ENCODE data around the gene UHRF1.

Gene UHRF1

DNA sequence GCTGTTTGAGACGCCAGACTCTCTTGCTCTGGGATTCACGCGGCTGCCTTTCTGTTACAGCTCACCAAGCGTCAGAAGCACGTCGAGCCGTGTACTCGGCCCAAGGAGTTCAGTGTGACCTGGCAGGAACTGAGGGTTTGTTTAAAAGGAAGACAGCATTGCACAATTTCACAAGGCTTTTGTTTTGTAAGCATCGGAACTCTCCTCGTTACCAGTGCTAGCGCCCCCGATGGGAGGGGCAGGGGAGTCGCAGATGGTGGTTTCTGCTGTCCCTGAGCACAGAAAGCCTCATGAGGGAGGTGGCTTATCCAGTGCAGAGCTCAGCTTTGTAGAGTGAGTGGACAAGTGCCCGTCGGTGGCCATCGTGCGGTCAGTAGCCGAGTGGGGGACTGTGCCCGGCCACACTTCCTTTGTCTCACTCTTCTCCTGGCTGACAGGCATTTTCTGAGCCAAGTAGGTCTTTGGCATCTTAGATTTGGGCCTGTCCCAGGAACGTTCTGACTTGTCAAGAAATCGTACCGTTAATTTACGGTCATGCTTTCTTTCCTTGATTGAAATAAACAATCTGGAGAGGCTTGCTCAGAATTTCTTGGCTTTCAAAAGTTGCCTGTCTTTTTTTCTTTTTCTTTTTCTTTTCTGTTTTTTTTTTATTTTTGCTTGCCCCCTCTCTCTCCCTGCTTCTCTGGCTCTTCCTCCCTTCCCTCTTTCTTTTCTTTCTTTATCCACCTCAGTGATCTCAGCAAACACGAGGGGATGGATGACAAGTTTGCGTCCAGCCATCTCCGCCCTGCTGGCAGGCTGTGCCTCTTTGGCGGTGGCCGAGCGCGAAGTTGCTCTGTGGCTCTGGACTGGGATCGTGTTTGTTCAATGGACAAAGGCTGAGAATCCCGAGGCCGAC is 67.3 kb downstream of the UHRF1 start:
- H3K4me3 ChIP-seq = no peak overlapping the region
- TF ChIP-seq EZH2 (IDR thresholded peaks at IDR 0.05) (no peak), FOXP2 (optimal IDR thresholded peaks at IDR 0.05; ENCODE audit: control extremely low read depth, extremely low read length, insufficient read depth) (no peak), POLR2AphosphoS5 (IDR thresholded peaks at IDR 0.05; ENCODE audit: borderline replicate concordance, low read depth, low read length) (no peak)
- no peaks in the 10 kb centered on the region for H3K36me3 ChIP-seq (ENCODE audit: insufficient read depth, low read length)
- peak overlapping the region; percentile 15 for H3K9ac ChIP-seq (ENCODE audit: insufficient read length)
- H3K27ac ChIP-seq = no peak overlapping the region
- DNase-seq (ENCODE audit: low read depth, low spot score) = no peak
- no peaks in the 10 kb centered on the region for H3K9me3 ChIP-seq (ENCODE audit: low read depth, low read length)

DNA sequence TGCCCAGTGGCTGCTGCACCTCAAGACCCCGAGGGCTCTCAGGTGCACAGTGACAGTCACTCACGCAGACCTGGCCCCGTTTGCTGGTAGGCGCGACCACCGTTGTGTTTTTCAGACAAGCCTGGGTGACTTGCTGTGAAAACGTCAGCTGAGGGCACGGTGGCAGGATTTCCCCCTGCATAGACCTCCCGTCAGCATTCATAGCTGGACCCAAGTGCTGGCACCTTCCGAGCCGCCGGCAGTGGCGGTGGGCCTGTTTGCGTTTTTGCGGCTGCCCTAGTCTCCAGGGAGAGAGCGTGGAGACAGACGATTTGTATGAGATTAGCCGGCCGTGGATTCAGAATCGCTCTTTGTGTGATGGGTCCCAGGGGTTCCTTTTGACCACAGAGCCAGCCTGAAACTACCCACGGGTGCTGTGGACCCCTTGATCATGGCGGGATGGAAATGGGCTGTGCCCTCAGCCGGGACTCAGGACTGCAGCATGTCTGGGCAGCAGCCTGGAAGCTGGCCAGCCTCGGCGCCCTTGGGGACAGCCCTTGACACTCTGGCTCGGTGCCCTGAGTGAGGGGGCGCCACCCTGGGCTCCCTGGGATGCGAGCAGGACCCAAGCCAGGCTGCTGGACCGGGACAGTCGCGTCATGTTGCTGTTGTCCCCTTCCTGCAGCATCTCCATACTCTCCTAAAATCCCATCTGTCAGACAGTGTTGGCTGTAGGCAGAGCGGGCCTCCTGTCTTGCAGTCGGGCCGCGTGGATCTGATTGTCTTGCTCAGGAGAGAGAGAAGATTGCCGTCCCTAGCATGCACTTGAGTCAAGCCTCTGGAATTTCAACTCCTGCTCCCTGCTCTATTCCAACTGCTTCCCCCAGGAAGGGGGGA is 68.2 kb downstream of the UHRF1 start:
- no peak overlapping the region for H3K9ac ChIP-seq (ENCODE audit: insufficient read length)
- H3K36me3 ChIP-seq (ENCODE audit: insufficient read depth, low read length) = no peaks in the 10 kb centered on the region
- DNase-seq (ENCODE audit: low read depth, low spot score) = no peak
- TF ChIP-seq POLR2AphosphoS5 (IDR thresholded peaks at IDR 0.05; ENCODE audit: borderline replicate concordance, low read depth, low read length) = no peak
- TF ChIP-seq FOXP2 (optimal IDR thresholded peaks at IDR 0.05; ENCODE audit: control extremely low read depth, extremely low read length, insufficient read depth) = no peak
- no peak for TF ChIP-seq EZH2 (IDR thresholded peaks at IDR 0.05)
- no peak overlapping the region for H3K4me3 ChIP-seq
- no peak overlapping the region for H3K27ac ChIP-seq
- no peaks in the 10 kb centered on the region for H3K9me3 ChIP-seq (ENCODE audit: low read depth, low read length)

DNA sequence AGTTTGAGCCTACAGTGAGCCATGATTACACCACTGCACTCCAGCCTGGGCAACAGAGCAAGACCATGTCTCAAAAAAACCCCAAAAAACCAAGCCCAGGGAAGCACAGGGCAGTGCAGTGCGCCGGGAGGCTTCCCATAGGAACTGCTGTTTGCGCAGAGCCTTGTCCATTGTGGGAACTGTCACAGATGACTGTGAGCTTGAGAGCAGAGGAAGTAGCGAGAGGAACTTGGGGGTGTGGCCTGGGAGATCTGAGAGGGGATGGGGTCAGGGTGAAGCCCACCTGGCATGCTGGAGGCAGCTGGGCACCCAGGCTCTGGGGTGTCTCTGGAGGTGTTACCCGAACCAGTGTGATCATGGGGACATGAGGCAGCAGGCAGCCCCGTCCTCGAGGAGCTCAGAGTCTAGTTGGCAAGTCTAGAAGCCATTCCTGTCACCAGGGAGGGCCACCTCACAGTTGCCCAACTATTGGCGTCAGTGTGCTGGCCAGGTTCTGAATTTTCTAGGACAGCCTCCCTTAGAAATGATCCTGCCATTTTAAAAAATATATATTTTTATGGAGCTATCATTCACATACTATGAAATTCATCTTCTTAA is 70.0 kb downstream of the UHRF1 start:
- TF ChIP-seq FOXP2 (optimal IDR thresholded peaks at IDR 0.05; ENCODE audit: control extremely low read depth, extremely low read length, insufficient read depth) = no peak
- no peak for TF ChIP-seq POLR2AphosphoS5 (IDR thresholded peaks at IDR 0.05; ENCODE audit: borderline replicate concordance, low read depth, low read length)
- no peak for TF ChIP-seq EZH2 (IDR thresholded peaks at IDR 0.05)

DNA sequence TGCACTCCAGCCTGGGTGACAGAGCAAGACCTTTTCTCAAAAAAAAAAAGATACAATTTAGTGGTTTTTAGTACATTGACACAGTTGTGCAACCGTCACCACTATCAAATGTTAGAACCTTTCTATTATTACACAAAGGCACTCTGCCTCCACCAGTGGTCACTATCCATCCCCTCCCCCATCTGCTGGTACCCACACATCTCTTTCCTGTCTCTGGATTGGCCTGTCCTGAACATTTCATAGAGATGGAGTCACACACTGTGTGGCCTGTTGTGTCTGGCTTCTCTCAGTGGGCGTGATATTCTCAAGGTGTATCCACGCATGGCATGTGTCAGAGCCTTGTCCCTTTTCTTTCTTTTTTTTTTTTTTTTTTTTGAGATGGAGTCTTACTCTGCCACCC is 70.8 kb downstream of the UHRF1 start:
- H3K4me3 ChIP-seq = no peak overlapping the region
- no peak for TF ChIP-seq EZH2 (IDR thresholded peaks at IDR 0.05)
- no peak for TF ChIP-seq FOXP2 (optimal IDR thresholded peaks at IDR 0.05; ENCODE audit: control extremely low read depth, extremely low read length, insufficient read depth)
- no peak for TF ChIP-seq POLR2AphosphoS5 (IDR thresholded peaks at IDR 0.05; ENCODE audit: borderline replicate concordance, low read depth, low read length)
- no peaks in the 10 kb centered on the region for H3K9me3 ChIP-seq (ENCODE audit: low read depth, low read length)
- H3K9ac ChIP-seq (ENCODE audit: insufficient read length) = no peak overlapping the region
- H3K36me3 ChIP-seq (ENCODE audit: insufficient read depth, low read length) = no peaks in the 10 kb centered on the region
- DNase-seq (ENCODE audit: low read depth, low spot score) = no peak
- H3K27ac ChIP-seq = no peak overlapping the region

More for the DNA sequence above, 70.0 kb downstream of the UHRF1 start:
- H3K9me3 ChIP-seq (ENCODE audit: low read depth, low read length) = no peaks in the 10 kb centered on the region
- no peaks in the 10 kb centered on the region for H3K36me3 ChIP-seq (ENCODE audit: insufficient read depth, low read length)
- H3K9ac ChIP-seq (ENCODE audit: insufficient read length) = no peak overlapping the region
- H3K27ac ChIP-seq = no peak overlapping the region
- no peak overlapping the region for H3K4me3 ChIP-seq
- no peak for DNase-seq (ENCODE audit: low read depth, low spot score)

DNA sequence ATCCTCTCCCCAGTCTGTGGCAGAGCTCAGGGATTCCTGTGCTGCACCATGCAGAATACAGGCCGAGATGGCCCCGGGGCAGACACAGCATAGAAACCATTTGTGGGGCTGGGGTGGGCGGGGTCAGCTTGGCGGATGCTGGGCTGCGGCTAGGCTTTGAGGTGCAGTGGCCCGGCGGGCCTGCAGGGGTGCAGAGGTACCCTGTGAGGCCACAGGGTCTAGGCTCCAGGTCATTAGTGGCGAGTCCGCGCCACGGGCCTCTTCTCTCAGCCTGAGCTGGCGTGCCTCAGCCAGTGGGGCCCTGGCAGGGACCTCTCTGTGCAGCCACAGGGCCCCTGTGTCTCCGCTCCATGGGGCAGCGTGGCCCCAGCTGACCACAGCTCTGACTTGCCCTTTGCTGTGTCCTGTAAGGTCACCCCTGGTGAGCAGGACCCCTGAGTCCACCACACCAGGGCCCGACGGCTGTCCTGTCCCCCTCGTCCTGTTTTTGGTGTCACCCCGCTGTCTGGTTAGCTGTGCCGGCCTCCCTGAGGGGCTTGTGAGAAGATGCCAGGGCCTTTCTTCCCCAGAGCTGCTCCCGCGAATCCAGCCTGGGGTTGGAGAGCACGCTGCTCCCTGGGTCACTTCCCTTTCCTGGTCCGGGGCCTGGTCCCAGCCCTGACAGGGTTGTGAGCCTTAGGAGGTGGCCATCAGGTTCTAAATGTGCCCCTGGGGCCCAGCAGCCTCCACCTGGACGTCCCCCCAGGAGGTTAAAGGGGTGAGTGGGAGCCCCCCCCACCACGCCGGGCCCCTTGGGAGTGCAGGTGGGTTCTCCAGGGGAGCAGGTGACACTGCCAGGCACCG is 71.8 kb downstream of the UHRF1 start:
- TF ChIP-seq POLR2AphosphoS5 (IDR thresholded peaks at IDR 0.05; ENCODE audit: borderline replicate concordance, low read depth, low read length) (no peak), FOXP2 (optimal IDR thresholded peaks at IDR 0.05; ENCODE audit: control extremely low read depth, extremely low read length, insufficient read depth) (no peak), EZH2 (IDR thresholded peaks at IDR 0.05) (no peak)
- no peak for DNase-seq (ENCODE audit: low read depth, low spot score)
- H3K36me3 ChIP-seq (ENCODE audit: insufficient read depth, low read length) = no peaks in the 10 kb centered on the region
- H3K4me3 ChIP-seq = no peak overlapping the region
- H3K9me3 ChIP-seq (ENCODE audit: low read depth, low read length) = no peaks in the 10 kb centered on the region
- H3K9ac ChIP-seq (ENCODE audit: insufficient read length) = no peak overlapping the region
- H3K27ac ChIP-seq = no peak overlapping the region

DNA sequence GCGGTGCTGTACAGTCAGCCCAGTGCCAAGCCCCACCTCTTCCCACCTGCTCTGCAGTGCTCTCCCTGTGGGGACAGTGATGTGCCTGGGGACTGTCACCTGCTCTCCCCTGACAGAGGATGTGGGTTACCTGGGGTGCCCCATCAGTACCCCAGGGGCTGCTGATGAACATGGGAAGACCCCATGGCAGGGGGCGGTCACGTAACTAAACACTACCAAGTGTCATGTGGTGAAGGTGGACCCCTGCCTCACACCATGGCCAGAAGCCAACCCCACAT is 72.3 kb downstream of the UHRF1 start:
- H3K27ac ChIP-seq = no peak overlapping the region
- no peak overlapping the region for H3K4me3 ChIP-seq
- TF ChIP-seq EZH2 (IDR thresholded peaks at IDR 0.05) (no peak), FOXP2 (optimal IDR thresholded peaks at IDR 0.05; ENCODE audit: control extremely low read depth, extremely low read length, insufficient read depth) (no peak), POLR2AphosphoS5 (IDR thresholded peaks at IDR 0.05; ENCODE audit: borderline replicate concordance, low read depth, low read length) (no peak)
- no peak overlapping the region for H3K9ac ChIP-seq (ENCODE audit: insufficient read length)
- no peaks in the 10 kb centered on the region for H3K36me3 ChIP-seq (ENCODE audit: insufficient read depth, low read length)
- DNase-seq (ENCODE audit: low read depth, low spot score) = no peak
- no peaks in the 10 kb centered on the region for H3K9me3 ChIP-seq (ENCODE audit: low read depth, low read length)

DNA sequence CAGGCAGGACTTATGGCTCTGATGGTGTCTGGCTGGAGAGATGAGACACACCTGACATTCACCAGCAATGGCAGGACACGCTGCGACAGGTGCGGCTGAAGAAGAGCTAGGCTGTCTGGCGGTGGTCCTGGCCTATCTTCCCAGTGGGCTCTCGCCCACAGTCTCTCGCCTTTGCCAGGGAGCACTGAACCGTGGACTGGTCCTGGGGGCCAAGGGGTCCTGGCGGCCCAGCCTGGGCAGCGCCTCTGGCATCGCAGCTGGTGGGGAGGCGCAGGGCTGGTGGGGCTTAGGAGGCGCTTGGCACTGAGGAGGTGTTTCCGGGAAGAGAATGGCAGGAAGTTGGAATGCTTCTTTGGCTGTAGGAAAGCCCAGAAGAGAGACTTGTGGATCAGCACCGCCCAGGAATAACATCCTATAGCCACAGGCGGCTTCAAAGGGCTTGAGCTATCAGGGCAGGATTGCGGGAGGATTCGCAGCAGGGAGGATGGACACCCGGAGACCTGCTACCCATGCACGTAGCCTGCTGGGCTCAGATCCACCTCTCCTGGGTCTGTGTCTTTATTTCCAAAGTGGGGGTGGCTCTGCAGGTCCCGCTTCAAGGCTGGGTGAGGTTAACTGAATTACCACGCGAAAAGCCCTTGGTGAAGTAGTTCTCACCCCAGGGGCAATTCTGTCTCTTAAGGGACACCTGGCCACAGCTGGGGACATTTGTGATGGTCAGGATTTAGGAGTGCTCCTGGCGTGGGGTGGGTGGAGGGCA is 74.2 kb downstream of the UHRF1 start:
- H3K9ac ChIP-seq (ENCODE audit: insufficient read length) = no peak overlapping the region
- no peak for TF ChIP-seq EZH2 (IDR thresholded peaks at IDR 0.05)
- no peak overlapping the region for H3K27ac ChIP-seq
- no peak overlapping the region for H3K4me3 ChIP-seq
- H3K36me3 ChIP-seq (ENCODE audit: insufficient read depth, low read length) = no peaks in the 10 kb centered on the region
- DNase-seq (ENCODE audit: low read depth, low spot score) = no peak
- H3K9me3 ChIP-seq (ENCODE audit: low read depth, low read length) = no peaks in the 10 kb centered on the region
